GM21717 (cell line): ENCODE results near the gene ENTPD5.
A peak's percentile ranks its signal among the peaks of the same experiment; 100 is the strongest.
"Not testable (repeated sequence)": the region's sequence is repeated elsewhere in the genome, so short reads cannot be mapped to it uniquely, and the experiment has no call there.

ENCODE experiments used
- ATAC-seq: cut with Tn5 transposase; IDR thresholded peaks from one replicate; pipeline ENCODE4 v1.9.1; 2021; ENCODE audit warnings: mild to moderate bottlenecking, moderate library complexity; ENCODE audit not compliant: unreplicated experiment

The ENTPD5 gene

DNA sequence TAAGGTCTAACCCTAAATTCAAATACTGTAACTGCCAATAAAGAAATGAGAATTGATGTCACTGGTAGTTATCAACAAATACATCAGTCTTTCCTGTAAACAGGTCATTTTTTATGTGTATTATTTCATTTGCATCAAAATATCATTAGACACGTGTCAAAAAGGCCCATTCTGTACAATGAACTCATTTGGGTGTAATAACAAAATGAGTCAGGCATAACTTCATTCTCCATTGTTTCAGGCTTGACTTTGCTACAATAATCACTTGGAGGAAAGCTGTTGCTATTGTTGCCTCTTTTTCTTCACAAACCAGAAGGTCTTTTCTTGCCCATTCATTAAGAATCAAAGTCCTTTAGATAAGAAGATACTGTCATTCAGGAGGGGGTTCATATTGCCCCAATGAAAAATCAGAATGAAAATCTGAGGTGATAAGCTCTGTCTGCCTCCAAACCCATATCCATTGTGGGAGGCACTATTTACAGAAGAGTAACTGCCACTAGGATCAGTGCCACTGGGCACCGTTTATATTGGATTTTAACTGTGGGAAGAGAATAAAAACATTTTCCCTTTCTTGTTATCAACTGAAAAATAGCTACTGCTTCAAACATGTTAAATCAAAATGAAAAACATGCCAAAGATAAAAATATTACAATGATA is 10.1 kb downstream of the ENTPD5 start:
- no peak for ATAC-seq

DNA sequence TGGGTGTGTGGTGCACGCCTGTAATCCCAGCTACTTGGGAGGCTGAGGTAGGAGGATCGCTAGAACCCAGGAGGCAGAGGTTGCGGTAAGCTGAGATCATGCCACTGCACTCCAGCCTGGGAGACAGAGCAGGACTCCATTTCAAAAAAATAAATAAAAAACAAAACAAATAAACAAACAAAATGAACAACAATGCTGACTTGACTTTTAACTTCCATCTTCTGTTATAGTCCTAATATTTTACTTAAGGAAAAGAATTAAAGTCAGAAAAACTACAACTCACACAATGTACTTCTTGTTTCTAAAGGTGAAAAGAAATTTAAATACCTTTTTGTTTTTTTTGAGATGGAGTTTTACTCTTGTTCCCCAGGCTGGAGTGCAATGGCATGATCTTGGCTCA is 13.4 kb downstream of the ENTPD5 start:
- ATAC-seq, result not testable (repeated sequence)

DNA sequence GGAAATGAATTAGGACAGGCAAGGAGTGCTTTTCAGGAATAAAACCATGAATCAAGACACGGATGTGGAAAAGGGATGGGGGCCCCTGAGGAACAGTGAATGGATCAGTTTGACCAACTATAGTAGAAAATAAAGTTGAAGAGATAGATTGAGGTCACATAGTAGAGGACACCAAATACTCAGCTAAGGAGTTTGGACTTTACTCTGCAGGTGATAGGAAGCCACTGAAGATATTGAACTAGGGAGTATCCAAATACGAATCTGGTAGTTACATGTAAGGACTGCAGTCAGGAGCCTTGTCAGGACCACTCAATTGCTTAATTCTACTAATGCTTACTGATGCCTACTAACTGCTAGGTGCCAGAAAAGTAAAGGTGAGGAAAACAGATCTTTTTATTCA is 20.4 kb downstream of the ENTPD5 start:
- ATAC-seq, result no peak

DNA sequence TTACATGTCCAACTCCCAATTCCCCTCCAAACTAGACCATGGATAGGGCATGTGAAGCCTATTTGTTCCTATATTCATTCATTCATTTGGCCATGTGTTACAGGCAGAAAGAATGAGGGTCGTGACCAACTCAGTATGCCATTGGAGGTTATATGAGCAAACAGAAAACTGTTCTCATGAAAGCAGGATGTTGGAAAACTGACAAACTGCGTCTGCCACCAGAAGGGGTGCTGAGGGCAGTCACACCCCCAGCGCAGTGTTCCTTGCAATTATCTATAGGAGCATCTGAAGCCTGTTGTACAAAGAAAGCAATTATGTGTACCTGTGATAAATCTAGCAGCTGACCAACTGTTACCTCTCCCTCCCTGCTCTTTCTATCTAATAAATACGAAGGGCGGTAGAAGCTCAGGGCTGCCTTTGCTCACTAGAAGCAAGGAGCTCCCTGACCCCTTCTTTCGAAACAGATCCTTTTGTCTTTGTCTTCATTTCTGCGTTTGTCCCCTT is 21.1 kb downstream of the ENTPD5 start:
- no peak for ATAC-seq

GRCh38 chr14:73997108-73997943 is 21.8 kb downstream of the ENTPD5 start:
- ATAC-seq, result no peak

DNA sequence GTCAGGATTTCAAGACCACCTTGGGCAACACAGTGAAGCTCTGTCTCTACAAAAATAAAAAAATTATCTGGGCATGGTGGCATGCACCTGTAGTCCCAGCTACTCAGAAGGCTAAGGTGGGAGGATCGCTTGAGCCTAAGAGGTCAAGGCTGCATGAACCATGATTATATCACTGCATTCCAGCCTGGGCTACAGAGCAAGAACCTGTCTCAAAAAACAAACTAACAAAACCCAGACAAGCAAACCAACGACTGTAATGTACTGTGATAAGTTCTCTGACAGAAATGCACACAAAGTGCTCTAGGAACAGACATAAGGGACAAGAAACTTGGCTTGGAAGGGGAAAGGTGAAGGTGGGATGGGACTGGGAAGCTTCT is 22.4 kb downstream of the ENTPD5 start:
- ATAC-seq, result no peak

GRCh38 chr14:73995977-73996378 is 23.1 kb downstream of the ENTPD5 start:
- no peak for ATAC-seq

DNA sequence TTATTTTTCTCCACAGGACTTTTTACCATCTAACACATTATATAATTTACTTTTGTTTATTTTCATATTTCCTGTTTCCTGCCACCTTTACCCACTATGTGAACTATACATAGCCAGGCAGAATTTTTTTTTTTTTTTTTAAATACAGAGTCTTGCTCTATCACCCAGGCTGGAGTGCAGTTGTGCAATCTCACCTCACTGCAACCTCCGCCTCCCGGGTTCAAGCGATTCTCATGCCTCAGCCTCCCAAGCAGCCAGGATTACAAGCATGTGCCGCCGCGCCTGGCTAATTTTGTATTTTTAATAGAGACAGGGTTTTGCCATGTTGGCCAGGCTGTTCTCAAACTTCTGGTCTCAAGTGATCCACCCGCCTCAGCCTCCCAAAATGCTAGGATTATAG is 24.2 kb downstream of the ENTPD5 start:
- ATAC-seq, result not testable (repeated sequence)

DNA sequence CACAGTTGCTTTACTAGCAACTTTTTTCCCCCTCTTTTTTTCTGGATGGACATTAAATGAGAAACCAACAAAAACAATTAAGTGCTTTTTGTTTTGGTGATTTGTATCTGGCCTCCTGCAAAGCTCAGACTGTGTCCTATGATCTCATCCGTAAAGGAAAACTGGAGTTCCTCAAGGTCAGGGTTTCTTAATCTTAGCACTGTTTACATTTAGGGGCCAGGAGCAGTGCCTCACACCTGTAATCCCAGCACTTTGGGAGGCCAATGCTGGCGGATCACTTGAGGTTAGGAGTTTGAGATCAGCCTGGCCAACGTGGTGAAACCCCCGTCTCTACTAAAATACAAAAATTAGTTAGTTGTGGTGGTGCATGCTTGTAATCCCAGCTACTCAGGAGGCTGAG is 28.0 kb downstream of the ENTPD5 start:
- ATAC-seq, result no peak

GRCh38 chr14:73988656-73989055 is 30.4 kb downstream of the ENTPD5 start:
- ATAC-seq, result not testable (repeated sequence)

DNA sequence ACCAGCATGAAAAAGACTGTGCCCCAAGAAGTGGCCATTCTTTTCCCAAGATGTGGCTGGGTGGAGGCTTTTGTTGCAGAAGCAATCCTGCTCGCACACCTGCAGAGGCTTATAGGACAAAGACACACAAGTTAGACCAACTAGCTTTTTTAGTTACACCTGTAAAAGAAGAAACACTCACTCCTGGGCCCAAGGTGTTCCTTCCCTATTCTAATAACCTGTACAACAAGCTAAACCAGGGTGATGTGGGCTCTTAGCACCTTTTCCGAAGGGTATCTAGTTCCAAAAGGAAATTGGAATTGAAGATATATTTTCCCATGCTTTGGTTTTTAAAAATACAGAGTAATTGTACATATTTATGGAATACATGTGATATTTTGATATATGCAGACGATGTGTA is 31.0 kb downstream of the ENTPD5 start:
- no peak for ATAC-seq

DNA sequence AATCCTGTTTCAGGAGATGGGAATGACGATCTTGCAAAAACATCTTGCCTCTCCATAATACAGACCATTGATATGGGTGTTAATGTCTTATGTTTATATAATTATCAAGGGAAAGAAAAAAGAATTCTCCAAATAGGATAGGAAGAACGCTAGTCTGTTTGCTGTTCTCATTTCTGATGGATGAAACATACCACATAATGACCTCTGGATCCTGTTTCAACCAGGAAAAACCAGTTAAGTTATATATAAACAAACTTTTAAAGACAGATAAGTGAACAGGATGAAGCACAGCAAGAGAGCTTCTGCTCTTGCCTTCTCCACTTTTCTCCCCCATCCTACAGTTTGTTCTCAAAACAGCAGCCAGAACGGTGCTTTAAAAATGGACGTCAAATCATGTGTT is 41.2 kb downstream of the ENTPD5 start:
- no peak for ATAC-seq

GRCh38 chr14:73976125-73976524 is 43.0 kb downstream of the ENTPD5 start:
- ATAC-seq, result no peak

DNA sequence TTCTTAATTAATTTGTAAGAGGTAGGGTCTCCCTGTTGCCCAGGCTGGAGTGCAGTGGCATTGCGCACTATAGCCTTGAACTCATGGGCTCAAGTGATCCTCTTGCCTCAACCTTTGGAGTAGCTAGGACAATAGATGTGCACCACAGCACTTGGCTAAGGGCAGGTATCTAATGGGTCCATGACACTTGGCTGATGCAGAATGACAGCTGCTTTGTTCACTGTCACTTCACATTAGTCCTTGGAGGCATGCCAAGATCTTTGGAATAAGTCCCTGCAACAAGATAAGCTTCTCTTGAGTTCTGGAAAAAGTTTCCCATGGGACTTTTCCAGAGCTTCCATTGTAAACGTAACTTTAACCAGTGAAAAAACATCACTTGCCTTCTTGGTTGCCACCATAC is 45.6 kb downstream of the ENTPD5 start:
- no peak for ATAC-seq

DNA sequence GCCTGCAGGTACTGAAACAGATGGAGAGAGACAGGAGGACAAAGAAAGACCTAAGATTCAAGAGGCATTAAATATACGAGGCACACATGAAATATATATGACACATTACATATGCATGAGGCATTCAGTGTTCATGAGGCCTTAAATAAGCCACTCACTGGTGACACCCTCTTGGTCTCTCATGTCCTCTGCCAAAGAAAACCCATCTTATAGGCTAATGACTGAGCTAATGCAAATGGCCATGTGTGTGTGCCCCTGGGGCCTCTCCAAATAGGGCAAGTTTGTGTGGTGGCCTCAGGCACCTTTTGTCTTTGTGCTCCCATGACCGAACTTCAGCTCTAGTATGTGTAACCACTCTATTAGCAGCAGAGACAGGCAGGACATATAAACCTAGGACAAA is 50.2 kb downstream of the ENTPD5 start:
- ATAC-seq, result no peak

GRCh38 chr14:73965216-73965615 is 53.9 kb downstream of the ENTPD5 start:
- ATAC-seq, result no peak

DNA sequence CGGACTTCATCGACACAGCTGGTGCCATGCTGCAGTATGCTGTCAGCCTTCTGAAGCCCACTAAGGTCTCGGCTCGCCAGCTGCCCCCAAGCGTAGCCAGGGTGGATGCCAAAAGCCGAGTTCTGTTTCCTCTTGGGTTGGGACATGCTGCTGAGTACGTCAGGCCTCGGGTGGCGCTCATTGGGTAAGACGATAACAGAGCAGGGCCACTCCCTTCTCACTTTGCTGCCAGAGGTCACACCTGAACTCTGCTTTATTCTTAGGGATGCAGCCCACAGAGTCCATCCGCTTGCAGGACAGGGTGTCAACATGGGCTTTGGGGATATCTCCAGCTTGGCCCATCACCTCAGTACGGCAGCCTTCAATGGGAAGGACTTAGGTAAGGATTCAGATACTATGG is 57.9 kb downstream of the ENTPD5 start:
- ATAC-seq, result no peak

DNA sequence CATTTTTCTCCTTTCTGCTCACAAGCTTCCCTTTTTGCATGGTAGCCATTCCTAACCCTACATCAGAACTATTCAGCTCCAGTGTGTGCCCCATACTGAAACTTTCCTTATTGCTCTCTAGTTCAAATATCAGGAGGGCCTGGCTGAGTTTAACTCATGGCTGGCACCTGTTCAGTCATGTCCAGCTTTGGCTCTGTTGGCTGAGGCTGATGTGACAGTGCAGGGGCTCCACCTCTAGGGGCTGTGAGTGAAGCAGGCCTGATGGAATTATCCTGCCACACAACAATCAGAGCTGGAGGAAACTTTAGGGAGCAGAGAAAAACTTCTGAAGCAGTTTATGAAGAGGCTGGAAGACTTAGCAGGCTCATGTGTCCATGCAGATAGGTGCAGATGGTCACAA is 60.5 kb downstream of the ENTPD5 start:
- no peak for ATAC-seq

GRCh38 chr14:73955674-73956073 is 63.4 kb downstream of the ENTPD5 start:
- no peak for ATAC-seq

DNA sequence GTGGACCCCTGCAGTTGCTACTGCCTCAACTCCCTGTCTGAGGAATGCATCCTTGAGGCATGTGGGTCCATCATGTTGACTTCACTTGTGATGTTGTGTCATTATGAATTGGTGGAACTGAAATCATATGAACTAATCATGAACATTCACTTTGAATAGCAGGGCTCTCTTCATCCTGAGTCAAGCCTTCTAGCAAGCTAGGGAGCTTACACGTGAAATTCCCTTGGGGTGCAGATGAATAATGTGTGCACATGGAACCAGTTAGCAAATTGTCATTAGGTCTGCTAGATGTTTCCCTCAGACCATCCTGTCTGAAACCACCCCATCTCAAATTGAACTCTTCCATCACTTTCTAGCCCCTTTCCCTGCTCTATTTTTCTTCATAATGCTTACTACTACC is 65.4 kb downstream of the ENTPD5 start:
- ATAC-seq, result no peak

GRCh38 chr14:73949752-73950734 is 69.0 kb downstream of the ENTPD5 start, which contains the start of the genes COQ6 and FAM161B:
COQ6 (plus strand) TSS chr14:73950302; CDS start chr14:73950333, 31 bp downstream.
FAM161B (minus strand) TSS chr14:73950094; CDS start chr14:73950026, 68 bp downstream.
- ATAC-seq, result peak; percentile 84
